GM12891 (cell line): ENCODE measurements around the gene ALG1L2.
"Not testable (repeated sequence)": the region's sequence is repeated elsewhere in the genome, so short reads cannot be mapped to it uniquely, and the experiment has no call there.

Experiments
- POLR2A ChIP-seq: IDR thresholded peaks from 2 replicates; pipeline ENCODE4 v1.6.1; 2011; ENCODE audit warnings: low read depth, low read length, control low read depth
- POLR2AphosphoS5 ChIP-seq: IDR thresholded peaks from 2 replicates; pipeline ENCODE4 v1.6.1; 2011; ENCODE audit warnings: low read depth, low read length, control low read depth

GRCh38 chr3:130083363-130084090 is 1.9 kb downstream of the ALG1L2 start:
- not testable (repeated sequence) for TF ChIP-seq POLR2AphosphoS5, POLR2A
